H9 (cell line): Measurements from ENCODE around the gene PF4V1. TPM values are rescaled to one million over a fixed set of nuclear protein-coding genes. Genes with fewer than 3 reads are reported as not detected.

Experiments
- DNase-seq: peaks from one replicate; pipeline ENCODE4 v3.0.0-alpha.2; 2017
- H2AFZ ChIP-seq: one replicate; pipeline ENCODE4 v1.6.1; 2013; ENCODE audit warnings: mild to moderate bottlenecking, low read length, control low read depth, moderate library complexity
- H2AK5ac ChIP-seq: 2 replicates; pipeline ENCODE4 v1.6.1; 2013; ENCODE audit warnings: low read length, control low read depth, mixed read lengths; ENCODE audit not compliant: insufficient read length
- H2BK120ac ChIP-seq: one replicate; pipeline ENCODE4 v1.6.1; 2013; ENCODE audit warnings: low read depth, mild to moderate bottlenecking, low read length, control low read depth, inconsistent platforms; ENCODE audit not compliant: poor library complexity, severe bottlenecking
- H2BK12ac ChIP-seq: 2 replicates; pipeline ENCODE4 v1.6.1; 2013; ENCODE audit warnings: low read length, control low read depth, mixed read lengths, low read depth; ENCODE audit not compliant: insufficient read length
- H2BK15ac ChIP-seq: 2 replicates; pipeline ENCODE4 v1.6.1; 2013; ENCODE audit warnings: low read depth, low read length, control low read depth
- H2BK20ac ChIP-seq: one replicate; pipeline ENCODE4 v1.6.1; 2013; ENCODE audit warnings: low read depth, mild to moderate bottlenecking, low read length, control low read depth, inconsistent platforms; ENCODE audit not compliant: poor library complexity, severe bottlenecking
- H2BK5ac ChIP-seq: 2 replicates; pipeline ENCODE4 v1.6.1; 2013; ENCODE audit warnings: low read length, control low read depth, mixed read lengths; ENCODE audit not compliant: insufficient read length
- H3K14ac ChIP-seq: 2 replicates; pipeline ENCODE4 v1.6.1; 2013; ENCODE audit warnings: low read length, control low read depth; ENCODE audit not compliant: insufficient read depth
- H3K18ac ChIP-seq: 2 replicates; pipeline ENCODE4 v1.6.1; 2013; ENCODE audit warnings: low read depth, mild to moderate bottlenecking, mixed read lengths, low read length, control low read depth; ENCODE audit not compliant: insufficient read length
- H3K23ac ChIP-seq: 2 replicates; pipeline ENCODE4 v1.6.1; 2013; ENCODE audit warnings: low read length, control low read depth, mixed read lengths, low read depth; ENCODE audit not compliant: insufficient read length
- H3K23me2 ChIP-seq: 2 replicates; pipeline ENCODE4 v1.6.1; 2013; ENCODE audit warnings: low read depth, mild to moderate bottlenecking, mixed read lengths, low read length, control low read depth; ENCODE audit not compliant: insufficient read length, poor library complexity, severe bottlenecking
- H3K27ac ChIP-seq: 2 replicates; pipeline ENCODE4 v1.5.1; 2013; ENCODE audit warnings: low read length, control low read depth, mixed read lengths, low read depth; ENCODE audit not compliant: insufficient read length
- H3K27me3 ChIP-seq: 2 replicates; pipeline ENCODE4 v1.6.1; 2013; ENCODE audit warnings: low read length, control low read depth, inconsistent platforms; ENCODE audit not compliant: insufficient read depth
- H3K4ac ChIP-seq: 2 replicates; pipeline ENCODE4 v1.6.1; 2013; ENCODE audit warnings: low read depth, mild to moderate bottlenecking, control low read depth, inconsistent platforms, low read length, moderate library complexity
- H3K4me1 ChIP-seq: 2 replicates; pipeline ENCODE4 v1.6.1; 2013; ENCODE audit warnings: low read length, control low read depth, inconsistent platforms; ENCODE audit not compliant: insufficient read depth
- H3K4me2 ChIP-seq: 2 replicates; pipeline ENCODE4 v1.6.1; 2013; ENCODE audit warnings: low read length, control low read depth, mixed read lengths; ENCODE audit not compliant: insufficient read length, insufficient read depth
- H3K56ac ChIP-seq: 2 replicates; pipeline ENCODE4 v1.6.1; 2013; ENCODE audit warnings: low read depth, mild to moderate bottlenecking, mixed read lengths, low read length, control low read depth; ENCODE audit not compliant: insufficient read length
- H3K79me1 ChIP-seq: 2 replicates; pipeline ENCODE4 v1.6.1; 2013; ENCODE audit warnings: low read depth, mild to moderate bottlenecking, moderate library complexity, low read length, control low read depth, inconsistent platforms; ENCODE audit not compliant: insufficient read depth, poor library complexity, severe bottlenecking
- H3K79me2 ChIP-seq: 2 replicates; pipeline ENCODE4 v1.6.1; 2013; ENCODE audit warnings: low read length, control low read depth, inconsistent platforms; ENCODE audit not compliant: insufficient read depth
- H3K9ac ChIP-seq: 2 replicates; pipeline ENCODE4 v1.6.1; 2013; ENCODE audit warnings: low read length, control low read depth, mixed read lengths; ENCODE audit not compliant: insufficient read length; ENCODE audit errors: extremely low read depth
- H3K9me3 ChIP-seq: one replicate; pipeline ENCODE4 v1.6.1; 2013; ENCODE audit warnings: low read depth, low read length, inconsistent platforms; ENCODE audit not compliant: control insufficient read depth
- H3T11ph ChIP-seq: one replicate; pipeline ENCODE4 v1.6.1; 2013; ENCODE audit warnings: mild to moderate bottlenecking, low read length, control low read depth, inconsistent platforms
- H4K20me1 ChIP-seq: one replicate; pipeline ENCODE4 v1.6.1; 2013; ENCODE audit not compliant: control insufficient read depth, insufficient read length, insufficient read depth
- H4K5ac ChIP-seq: 2 replicates; pipeline ENCODE4 v1.6.1; 2013; ENCODE audit warnings: low read depth, mild to moderate bottlenecking, mixed read lengths, low read length, control low read depth; ENCODE audit not compliant: insufficient read length
- H4K8ac ChIP-seq: replicated peaks from 2 replicates; pipeline ENCODE4 v1.6.1; 2013; ENCODE audit warnings: low read length, control low read depth, mixed read lengths, low read depth; ENCODE audit not compliant: insufficient read length
- H4K91ac ChIP-seq: 2 replicates; pipeline ENCODE4 v1.6.1; 2013; ENCODE audit warnings: low read depth, mild to moderate bottlenecking, moderate library complexity, mixed read lengths, low read length, control low read depth; ENCODE audit not compliant: insufficient read length
- H3K27ac Mint-ChIP-seq, 3 experiments: 2 replicates in 2 of 3; 3 replicates in 1 of 3; pipeline ENCODE4 v1.8.0; 2020 to 2021; ENCODE audit warnings: mixed read lengths in 3 of 3, mild to moderate bottlenecking in 1 of 3, moderate library complexity in 1 of 3
- H3K27me3 Mint-ChIP-seq: 2 replicates; pipeline ENCODE4 v1.8.0; 2021; ENCODE audit warnings: low read depth, mild to moderate bottlenecking, moderate library complexity, mixed read lengths
- H3K36me3 Mint-ChIP-seq, 3 experiments: 2 replicates in 2 of 3; 3 replicates in 1 of 3; pipeline ENCODE4 v1.8.0; 2020 to 2021; ENCODE audit warnings: low read depth in 3 of 3, mixed read lengths in 3 of 3; ENCODE audit not compliant: insufficient read depth in 1 of 3
- H3K4me1 Mint-ChIP-seq, 2 experiments: 2 replicates each; pipeline ENCODE4 v1.8.0; 2020; ENCODE audit warnings: mixed read lengths in 2 of 2
- H3K4me3 Mint-ChIP-seq, 2 experiments: 2 replicates in 1 of 2; 3 replicates in 1 of 2; pipeline ENCODE4 v1.8.0; 2020 to 2021; ENCODE audit warnings: mild to moderate bottlenecking in 2 of 2, mixed read lengths in 2 of 2, moderate library complexity in 1 of 2
- H3K9me3 Mint-ChIP-seq, 2 experiments: 2 replicates in 1 of 2; 3 replicates in 1 of 2; pipeline ENCODE4 v1.8.0; 2020; ENCODE audit warnings: mild to moderate bottlenecking in 2 of 2, mixed read lengths in 2 of 2, moderate library complexity in 1 of 2
- total RNA-seq: library from RNA; stranded (reverse); gene quantifications from 2 replicates; pipeline ENCODE4 v1.2.1, GENCODE V29; 2021
- TF ChIP-seq, protein P1 (sequence below): fragments of 200-600 bp; sonication (generic); conservative IDR thresholded peaks from 3 replicates; pipeline ENCODE4 v1.8.0; 2021; ENCODE audit warnings: antibody characterized with exemption, mild to moderate bottlenecking

The PF4V1 gene
- total RNA-seq, 1 experiment from 2014 or later = not detected

- TF ChIP-seq, protein P1, sequence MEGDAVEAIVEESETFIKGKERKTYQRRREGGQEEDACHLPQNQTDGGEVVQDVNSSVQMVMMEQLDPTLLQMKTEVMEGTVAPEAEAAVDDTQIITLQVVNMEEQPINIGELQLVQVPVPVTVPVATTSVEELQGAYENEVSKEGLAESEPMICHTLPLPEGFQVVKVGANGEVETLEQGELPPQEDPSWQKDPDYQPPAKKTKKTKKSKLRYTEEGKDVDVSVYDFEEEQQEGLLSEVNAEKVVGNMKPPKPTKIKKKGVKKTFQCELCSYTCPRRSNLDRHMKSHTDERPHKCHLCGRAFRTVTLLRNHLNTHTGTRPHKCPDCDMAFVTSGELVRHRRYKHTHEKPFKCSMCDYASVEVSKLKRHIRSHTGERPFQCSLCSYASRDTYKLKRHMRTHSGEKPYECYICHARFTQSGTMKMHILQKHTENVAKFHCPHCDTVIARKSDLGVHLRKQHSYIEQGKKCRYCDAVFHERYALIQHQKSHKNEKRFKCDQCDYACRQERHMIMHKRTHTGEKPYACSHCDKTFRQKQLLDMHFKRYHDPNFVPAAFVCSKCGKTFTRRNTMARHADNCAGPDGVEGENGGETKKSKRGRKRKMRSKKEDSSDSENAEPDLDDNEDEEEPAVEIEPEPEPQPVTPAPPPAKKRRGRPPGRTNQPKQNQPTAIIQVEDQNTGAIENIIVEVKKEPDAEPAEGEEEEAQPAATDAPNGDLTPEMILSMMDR = no peak
- no peak overlapping the region for H3K23ac ChIP-seq
- no peaks in the 10 kb centered on the region for H3K4me1 ChIP-seq
- no peak overlapping the region for H3K14ac ChIP-seq
- Mint-ChIP-seq H3K4me3 (no peak overlapping the region), H3K36me3 (peaks cover 0 to 14% (median 3%) of the 10 kb centered on the region in 3 experiments; a peak in 4 of 7 replicates), H3K4me1 (no peaks in the 10 kb centered on the region), H3K9me3 (peaks cover 13 to 14% of the 10 kb centered on the region in 2 experiments; a peak in 4 of 5 replicates), H3K27me3 (no peaks in the 10 kb centered on the region), H3K27ac (no peak overlapping the region)
- no peak for DNase-seq
- no peak overlapping the region for H4K91ac ChIP-seq
- H3K23me2 ChIP-seq = no peaks in the 10 kb centered on the region
- no peak overlapping the region for H2BK5ac ChIP-seq
- no peak overlapping the region for H2AK5ac ChIP-seq
- H3K56ac ChIP-seq = no peak overlapping the region
- H3K79me1 ChIP-seq = no peaks in the 10 kb centered on the region
- no peak overlapping the region for H3K27ac ChIP-seq
- H2BK120ac ChIP-seq = no peak overlapping the region
- no peak overlapping the region for H2BK20ac ChIP-seq
- H3K4me2 ChIP-seq = no peak overlapping the region
- H4K5ac ChIP-seq = no peak overlapping the region
- no peaks in the 10 kb centered on the region for H3K27me3 ChIP-seq
- no peak overlapping the region for H2AFZ ChIP-seq
- no peak overlapping the region for H2BK12ac ChIP-seq
- no peaks in the 10 kb centered on the region for H3K9me3 ChIP-seq
- no peak overlapping the region for H3T11ph ChIP-seq
- no peaks in the 10 kb centered on the region for H3K79me2 ChIP-seq
- H4K8ac ChIP-seq = no peak overlapping the region
- no peaks in the 10 kb centered on the region for H4K20me1 ChIP-seq
- no peak overlapping the region for H3K9ac ChIP-seq
- H3K4ac ChIP-seq = no peak overlapping the region
- no peak overlapping the region for H2BK15ac ChIP-seq
- no peak overlapping the region for H3K18ac ChIP-seq
Measured at GRCh38 chr4:73823760-73824159, 29.3 kb upstream of the PF4V1 start.
